AG08395 (cell line): ENCODE measurements around the gene TBX15.

Experiments
- DNase-seq: peaks from one replicate; pipeline ENCODE4 v3.0.0; 2012; ENCODE audit warnings: mixed read lengths, low spot score

Gene TBX15

DNA sequence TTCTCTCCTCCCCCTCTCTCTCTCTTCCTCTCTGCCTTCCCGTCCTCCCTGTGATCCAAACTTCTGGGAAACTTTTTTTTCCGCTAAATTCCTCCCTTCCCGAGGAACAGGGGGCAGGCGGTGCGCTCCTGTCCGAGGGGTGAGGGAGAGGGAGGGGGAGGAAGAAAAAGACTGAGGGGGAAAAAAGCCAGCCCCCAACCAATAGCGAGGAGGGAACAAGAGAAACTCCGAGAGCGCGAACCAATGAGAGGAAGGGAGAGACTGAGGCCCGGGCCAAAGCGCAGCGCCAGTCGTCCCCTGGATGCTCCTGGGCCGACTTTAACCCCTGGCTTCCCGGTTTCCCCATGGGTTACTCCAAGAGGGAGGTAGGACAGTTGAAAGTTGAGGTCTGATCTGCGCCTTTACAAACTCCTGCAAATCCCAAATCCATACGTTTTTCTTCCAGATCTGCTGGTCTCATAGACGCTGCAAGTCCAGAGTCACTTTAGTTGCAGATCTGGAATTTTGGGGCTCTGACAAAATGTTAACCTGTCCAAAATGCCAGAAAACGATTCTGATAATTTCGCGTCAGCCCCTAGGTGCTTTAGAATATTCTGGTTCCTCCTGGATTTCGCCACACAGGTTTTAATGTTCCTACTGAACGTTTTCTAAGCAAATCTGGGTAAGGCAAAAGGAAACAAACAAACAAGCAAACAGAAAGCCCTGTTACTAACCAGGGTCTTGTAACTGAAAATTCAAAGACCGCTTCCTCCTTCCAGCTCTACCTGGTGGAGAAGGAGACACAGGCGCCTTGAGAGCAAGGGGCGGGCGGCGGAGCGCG lies at the start of gene TBX15:
TSS of gene TBX15 (minus strand) at position 158 of the 820 bp plus-strand sequence. CDS start 548 bp downstream, outside the sequence.
- peak; percentile 51 for DNase-seq

DNA sequence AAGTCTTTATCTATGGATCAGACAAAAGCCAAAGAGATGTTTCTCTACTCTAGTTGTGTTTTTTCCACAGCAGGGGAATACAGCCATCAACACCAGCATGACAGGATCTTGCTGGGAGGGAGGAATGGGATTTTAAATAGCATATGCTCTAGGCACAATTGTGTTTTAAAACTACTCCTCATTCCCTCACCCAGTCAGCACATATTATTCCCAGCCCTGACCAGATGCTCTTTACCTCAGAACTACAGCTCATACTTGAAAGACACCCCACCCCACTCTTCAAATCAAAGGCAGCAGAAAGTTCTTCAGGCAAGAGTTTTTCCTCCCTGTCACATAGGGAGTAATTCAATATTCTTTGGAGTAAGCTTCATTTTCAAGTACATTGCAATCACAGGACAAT lies 46.2 kb upstream of the TBX15 start:
- no peak for DNase-seq

DNA sequence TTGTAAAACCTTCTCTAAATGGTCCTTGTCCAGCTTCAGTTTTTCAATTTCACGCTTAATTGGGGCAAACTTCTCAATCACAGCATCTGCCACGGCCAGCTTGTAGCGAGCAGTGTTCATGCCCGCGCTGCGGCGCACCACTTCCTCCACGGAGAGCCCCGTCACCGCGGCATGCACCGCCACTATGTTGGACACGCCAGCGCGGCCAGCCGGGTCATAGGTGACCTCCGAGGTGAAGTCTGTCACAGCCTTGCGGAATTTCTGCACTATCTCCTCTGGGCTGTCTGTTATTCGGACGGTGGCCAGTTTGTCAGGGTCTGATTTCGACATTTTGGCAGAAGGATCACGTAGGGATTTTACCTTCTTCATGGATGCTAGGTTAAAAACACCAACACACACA lies 44.8 kb upstream of the TBX15 start:
- DNase-seq, result no peak

DNA sequence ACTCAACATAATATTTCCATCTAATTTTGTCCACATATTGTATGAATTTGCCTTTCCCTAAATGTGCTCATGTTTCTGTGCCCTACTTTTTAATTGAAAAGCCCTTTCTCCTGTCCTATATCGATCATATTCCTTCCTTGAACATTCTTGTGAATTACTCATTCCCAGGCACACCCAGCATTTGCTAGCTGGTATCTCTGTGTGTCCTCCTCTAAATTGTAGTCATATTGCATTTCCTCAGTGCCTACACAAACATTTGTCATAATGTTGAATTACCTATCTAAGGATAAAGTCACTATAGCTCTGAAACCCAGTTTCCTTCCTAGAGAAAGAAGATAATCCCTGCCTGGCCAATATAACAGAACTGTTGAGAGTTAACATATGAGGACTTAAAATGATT lies 39.6 kb upstream of the TBX15 start:
- DNase-seq, result no peak

DNA sequence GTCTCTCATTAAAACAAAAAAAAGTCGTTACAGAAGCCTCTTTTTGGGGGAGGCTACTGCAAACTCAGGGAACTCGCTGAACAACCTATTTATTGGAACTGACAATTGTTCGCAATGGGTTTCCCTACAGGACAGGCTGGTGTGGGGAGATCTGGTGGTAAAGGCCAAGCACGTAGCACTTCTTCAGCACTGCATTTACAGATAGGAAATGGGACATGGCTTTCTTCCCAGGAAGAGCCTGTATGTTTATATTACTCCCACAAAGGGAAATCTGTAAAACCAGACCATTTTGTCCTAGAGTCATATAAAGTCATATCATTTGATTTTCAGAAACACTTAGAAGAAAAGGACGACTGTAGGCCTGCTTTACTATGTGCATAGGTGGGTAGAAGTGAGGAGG lies 38.8 kb upstream of the TBX15 start:
- no peak for DNase-seq

DNA sequence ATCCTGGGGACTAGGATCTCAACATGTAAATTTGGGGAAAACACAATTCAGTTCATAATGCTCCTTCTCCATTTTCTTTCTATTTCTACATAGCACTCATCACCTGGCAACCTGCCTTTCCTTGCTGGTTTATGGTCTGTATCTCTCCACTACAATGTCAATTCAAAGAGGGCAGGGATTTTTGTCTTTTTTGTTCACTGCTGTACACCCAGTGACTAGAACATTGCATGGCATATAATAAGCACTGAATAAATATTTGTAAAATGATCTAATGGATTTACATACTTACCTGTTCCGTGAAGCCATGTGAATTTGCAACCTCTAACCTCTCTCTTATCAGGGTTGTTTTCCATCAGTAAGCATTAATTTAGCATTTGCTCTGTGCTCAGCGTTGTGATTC lies 27.4 kb upstream of the TBX15 start:
- DNase-seq, result no peak

DNA sequence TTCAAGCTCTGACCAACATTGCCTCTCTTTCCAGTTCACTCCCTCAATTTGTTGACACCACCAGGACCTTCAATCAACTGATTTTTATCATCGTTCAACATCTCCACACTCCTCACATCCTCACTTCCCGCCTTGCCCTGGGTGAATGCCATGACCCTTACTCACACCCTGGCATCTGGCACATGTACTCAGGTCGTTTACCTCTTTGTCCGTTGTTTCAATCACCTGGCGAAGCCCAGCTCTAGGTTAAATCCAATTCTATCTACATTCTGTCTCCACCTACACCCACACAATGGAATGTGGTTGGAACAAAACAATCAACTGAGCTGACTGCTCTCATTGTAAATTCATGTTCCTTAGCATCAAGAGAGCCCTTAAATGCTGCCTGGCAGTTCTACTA lies 24.2 kb upstream of the TBX15 start:
- no peak for DNase-seq

DNA sequence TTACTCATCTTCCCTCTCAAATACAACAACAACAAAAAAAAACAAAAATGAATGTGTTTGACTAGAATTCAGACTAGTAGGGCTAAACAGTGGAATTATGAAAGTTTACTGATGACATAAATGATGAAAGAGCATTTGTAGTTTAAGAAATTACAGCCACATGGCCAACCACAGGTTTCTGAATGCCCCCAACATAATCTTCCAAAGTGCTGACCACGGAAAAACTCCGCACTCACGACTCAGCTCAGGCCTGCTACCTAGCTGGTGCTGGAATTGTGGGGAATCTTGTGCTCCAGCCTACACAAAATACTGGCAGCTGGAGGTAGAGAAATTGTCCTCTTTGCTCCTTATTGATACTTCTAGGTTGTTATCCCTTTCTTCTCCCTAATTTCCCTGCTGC lies 23.6 kb upstream of the TBX15 start:
- DNase-seq, result no peak

DNA sequence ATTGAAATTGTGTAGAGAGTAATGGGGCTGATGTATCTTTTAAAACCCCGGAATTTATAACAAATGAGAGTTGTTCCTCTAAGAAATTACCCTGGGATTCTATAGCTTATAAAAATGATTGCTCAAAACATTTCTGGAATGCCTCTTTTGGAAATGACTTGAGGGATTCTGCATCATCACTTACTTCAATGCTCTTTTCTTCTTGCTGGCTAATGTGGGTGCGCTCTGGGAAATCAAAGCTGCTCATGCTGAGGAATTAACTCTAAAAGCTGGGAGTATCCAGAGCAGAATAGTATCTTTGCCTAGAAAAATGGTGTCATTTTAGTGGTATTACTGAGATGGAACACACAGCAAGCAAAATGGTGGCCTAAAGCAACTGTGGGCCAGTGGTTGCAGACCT lies 23.0 kb upstream of the TBX15 start:
- no peak for DNase-seq

DNA sequence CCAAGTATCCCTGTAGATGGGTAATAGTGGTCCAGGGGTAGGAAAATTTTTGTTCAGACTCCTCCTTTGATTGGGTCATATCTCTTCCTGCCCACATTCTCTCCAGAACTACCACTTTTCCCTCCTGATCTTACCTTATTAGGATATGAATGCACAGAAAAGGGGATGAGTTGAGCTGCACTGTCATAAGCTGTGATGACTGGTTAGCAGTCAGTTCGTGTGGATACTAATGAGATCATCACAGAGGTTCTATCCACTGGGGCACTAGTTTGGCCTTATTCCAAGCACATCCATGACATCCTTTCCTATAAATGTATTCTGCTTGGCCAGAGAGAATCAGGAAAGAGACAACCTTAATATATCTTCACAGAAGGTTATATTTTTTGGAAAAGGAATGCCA lies 22.1 kb upstream of the TBX15 start:
- no peak for DNase-seq

DNA sequence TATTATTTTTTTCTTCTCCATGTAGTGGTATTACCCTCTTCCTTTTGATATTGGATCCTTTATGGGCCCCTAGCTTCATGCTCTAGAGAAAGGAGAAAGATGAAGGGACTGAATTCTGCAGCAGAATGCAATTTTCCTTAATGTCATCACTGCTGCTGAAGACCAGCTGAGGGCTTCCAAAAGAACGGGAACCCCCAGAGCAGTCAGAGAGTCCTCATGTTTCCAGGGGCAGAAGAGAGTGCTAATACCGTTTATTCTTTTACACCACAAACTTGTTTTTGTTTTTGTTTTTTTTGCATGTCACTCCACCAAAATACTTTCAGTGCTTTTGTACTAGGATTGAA lies 21.1 kb upstream of the TBX15 start:
- DNase-seq, result no peak

DNA sequence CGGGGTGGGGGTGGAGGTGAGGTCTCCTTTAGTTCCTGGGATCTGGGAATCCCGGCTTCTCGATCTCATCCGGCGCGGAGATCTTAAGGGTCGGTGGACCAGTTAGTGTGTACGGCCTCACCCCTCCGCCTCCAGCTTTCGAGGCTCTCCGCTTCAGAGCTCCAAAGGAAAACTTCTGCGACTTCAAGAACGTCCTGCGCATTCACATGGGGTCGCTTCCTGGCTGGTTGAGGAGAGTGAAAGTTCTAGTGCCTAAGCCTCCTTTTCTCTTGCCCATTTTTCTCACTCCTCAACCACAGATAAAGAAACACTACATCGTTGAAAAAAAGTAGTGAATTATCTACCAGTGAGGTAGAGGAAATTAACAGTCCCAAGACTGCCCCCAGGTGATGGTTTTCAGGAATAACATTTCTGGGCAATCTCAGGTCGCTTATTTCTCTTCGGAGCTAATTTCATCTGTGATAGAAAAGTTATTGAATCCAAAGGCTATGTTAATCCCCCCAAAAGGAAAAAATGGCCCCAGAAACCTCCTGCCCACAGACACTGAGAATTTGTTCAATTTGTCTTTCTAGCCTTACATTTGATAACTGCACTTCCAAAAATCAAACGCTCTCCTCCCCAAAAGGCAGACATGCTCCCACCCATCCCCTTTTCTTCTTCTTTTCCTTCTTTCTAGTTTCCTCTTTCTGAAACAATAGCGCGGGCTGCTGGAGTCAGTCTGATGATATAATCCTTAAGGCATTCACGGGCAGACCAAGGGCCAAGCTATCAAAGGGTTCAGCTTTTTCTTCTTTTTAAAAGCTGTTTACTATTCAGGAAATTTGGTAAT lies 20.6 kb upstream of the TBX15 start:
- peak; percentile 56 for DNase-seq

DNA sequence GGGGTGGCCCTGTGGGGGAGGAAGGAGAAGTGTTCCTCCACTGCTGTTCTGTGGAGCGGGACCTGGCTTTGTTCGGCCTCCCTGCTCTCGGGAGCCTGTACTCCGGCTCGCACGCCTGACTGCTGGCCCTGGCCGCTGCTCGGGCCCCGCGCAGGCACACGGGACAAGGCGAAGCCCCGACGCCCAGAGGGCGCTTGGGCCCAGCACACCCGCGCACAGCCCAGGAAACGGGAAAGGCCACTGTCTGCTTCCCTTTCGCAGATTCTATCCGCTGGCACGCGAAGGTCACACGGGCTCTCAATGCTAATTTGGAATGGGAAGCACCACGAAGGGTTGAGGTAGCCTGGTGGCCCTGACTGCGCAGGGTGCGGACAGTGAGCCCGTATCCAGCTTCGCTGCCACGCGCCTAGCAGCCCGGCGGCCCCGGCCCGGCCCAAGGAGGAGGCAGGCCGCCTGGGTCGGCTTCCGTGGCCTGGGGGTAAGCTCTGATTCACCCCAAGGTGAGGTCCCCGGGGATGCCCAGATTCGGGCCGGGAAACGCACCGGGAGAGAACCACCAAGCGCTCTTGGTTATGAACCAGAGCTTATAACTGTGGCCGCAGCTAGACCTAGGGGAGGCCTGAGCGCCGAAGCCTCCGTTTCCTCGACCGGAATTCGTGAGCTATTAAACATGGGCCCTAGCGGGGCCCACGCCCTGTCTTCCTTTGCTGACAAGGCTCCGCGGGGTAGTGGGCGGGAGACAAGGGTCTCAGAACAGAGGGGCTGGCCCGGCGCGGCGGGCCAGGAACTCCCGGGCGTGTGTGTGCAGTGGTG lies 19.7 kb upstream of the TBX15 start:
- no peak for DNase-seq

DNA sequence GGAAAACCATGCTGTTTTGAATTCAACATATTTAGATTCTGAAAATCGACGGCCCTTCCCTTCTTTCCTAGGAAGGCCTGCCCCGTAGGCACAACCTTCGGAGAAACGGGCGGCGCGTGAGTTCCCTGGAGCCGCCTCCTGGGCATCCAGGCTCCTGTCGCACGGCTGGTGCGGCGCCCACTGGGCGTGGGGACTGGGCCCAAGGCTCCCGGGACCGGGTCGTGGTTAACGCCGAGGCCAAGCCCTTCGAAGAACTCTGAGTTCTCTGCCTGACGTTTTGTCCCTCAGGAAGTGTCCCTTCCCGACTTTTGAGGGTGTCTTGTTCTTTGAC lies 19.2 kb upstream of the TBX15 start:
- no peak for DNase-seq

DNA sequence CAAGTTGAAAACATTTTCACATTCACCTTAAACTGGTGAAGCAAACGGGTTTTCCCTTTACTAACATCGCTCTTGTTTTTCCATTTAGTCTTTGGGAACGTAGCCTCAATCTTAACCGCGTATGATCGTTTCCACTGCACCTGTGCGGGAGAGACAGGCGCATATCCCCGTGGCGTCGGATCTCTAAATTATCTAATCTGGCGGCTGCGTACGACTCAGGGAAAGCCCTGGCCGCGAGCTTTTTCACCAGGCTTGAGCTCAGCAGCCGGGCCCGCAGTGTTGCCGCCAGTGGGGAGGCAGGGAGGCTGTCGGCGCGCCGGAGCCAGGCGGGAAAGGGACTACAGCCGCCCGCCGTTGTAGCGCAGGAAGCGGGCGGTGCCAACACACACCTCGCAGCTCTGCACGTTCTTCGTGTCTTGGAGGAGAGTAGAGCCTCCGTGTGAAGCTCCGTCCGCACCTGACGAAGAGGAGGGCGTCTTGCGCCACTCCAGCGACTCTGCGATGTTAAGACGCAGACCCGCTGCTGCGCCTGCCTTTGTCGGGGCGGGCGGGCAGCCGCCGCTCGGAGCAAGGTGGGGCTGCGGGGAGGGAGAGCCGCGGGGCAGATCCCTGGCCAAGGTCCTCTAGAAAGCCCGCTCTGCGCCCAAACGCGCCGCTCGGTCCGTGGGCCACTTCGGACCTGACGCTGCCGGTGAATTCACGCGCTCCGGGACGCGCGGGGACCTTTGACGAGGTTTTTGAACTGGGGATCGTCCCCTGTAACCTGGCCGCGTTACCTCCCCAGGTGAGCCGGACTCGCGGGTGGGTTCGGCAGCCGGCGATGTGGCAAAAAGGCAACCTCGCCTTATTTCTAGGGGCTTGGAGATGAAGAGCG lies 18.5 kb upstream of the TBX15 start:
- DNase-seq, result no peak

DNA sequence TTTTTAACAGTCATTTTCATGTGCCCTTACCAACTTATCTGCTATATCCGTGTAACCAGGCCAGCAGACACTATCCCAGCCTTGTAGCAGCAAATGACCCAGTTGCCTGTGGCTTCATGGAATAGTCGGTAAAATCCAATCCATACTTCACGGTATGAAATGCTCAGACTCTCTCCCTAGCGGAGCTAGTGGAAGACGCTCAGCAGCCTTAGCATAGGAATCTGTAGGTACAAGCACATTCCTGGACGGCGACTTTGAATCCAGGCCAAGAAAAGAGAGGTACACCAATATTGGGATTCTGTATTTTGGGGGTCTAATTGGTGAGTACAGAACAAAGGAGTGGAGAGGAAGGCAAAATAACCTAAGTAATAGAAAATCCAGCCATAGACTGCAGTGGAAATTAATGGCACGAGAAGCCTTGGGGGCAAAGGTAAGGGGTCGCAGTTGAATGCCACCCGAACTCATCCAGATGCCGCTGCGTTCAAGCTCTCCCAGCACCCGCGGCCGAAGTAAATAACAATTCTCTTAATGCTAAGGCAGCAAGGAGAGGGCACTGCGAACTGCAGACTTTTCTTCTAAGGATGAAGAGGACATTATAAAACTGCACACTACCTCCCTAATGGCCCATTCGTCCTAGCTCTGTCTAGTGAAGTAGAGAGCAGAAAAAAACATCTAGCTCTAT lies 17.7 kb upstream of the TBX15 start:
- DNase-seq, result no peak

DNA sequence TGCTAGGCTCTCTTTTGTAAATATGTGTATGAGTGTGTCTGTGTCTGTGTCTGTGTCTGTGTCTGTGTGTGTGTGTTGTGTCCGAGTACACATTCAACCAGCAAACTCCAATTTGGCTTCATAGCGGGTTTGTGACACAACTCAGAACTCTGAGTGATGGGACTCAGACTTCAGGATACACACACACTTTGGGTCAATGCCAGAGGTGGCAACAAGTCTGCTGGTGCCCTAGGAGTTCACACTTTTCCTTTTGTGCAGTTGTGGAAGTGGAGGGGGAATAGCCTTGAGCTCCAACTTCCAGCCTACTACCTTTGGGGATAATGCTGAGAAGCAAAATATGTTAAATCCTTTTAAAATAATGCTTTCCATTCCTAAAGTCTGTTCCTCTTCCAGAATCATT lies 16.6 kb upstream of the TBX15 start:
- DNase-seq, result no peak

DNA sequence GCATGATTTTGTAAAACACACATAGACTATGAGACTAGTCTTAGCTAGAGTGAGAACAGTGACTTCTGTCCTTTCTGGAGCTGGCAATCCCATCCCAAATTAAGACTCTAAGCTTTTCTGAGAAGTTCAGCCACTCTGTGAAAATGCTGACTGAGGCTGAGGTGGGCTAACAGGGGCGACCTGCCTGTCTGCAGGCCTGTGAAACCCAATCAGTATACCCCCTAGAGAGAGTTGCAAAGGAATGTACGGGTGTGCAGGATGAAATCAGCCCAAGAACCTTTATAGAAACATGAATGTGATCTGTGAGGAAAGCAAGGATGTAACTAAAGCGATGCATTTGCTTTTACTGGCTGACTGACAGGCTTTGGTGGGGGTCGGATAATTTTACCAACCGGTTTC lies 16.0 kb upstream of the TBX15 start:
- DNase-seq, result no peak

DNA sequence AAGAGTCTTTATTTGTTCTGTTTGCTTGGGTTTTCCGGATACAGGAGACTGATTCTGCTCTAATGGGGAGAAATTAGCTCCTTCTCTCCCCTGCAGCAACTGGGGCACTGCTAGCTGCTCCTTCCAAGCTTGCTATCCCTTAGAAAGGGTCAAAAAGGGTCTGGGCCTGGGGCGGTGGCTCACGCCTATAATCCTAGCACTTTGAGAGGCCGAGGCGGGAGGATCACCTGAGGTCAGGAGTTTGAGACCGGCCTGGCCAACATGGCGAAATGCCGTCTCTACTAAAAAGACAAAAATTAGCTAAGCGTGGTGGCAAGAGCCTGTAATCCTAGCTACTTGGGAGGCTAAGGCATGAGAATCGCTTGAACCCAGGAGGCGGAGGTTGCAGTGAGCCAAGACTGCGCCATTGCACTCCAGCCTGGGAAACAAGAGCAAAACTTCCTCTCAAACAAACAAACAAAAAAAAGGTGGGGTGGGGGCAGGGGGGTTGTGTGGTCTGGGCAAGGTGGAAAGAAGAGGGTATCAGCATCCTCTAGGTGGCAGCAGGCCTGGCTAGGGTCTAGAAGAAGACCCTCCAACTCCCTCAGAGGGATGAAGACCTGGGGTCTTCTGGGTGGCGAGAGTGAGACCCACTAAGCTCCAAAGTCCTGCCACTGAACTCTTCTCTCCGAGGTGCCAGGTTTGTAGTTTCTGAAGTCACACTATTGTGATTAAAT lies 15.4 kb upstream of the TBX15 start:
- no peak for DNase-seq

DNA sequence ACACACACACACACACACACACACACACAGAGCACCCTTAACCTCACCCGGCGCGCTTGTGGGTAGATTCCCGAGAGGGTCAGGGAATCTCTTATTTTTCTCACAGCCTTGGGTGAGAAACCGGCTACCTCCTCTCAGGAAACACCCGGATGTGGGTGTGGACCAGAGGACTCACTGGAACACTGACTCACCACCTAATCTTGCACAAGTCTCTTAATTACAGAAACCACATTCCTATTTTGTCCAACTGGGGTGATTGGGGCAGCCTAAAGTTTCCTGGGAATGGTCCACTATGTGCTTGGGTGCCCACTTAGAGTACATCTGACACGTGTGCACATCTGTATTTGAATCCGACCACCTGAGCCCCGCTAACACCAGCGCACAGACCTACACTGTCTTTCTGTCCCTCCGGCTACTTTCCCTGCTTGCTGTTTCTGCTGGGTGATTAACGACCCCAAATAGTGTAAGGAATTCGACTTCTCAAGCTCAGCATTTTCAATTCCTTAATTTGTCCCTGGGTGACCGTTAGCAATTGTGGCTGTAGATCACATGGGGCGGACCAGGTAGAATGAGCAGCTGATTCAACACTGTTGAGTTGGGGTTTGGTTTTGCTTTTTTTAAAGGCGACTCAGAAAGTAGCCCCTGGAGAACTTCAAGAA lies 14.0 kb upstream of the TBX15 start:
- peak; percentile 94 for DNase-seq
